Measurements from ENCODE around the gene SLC25A13.
"Not testable (repeated sequence)": the region's sequence is repeated elsewhere in the genome, so short reads cannot be mapped to it uniquely, and the experiment has no call there.

Gene SLC25A13, protein sequence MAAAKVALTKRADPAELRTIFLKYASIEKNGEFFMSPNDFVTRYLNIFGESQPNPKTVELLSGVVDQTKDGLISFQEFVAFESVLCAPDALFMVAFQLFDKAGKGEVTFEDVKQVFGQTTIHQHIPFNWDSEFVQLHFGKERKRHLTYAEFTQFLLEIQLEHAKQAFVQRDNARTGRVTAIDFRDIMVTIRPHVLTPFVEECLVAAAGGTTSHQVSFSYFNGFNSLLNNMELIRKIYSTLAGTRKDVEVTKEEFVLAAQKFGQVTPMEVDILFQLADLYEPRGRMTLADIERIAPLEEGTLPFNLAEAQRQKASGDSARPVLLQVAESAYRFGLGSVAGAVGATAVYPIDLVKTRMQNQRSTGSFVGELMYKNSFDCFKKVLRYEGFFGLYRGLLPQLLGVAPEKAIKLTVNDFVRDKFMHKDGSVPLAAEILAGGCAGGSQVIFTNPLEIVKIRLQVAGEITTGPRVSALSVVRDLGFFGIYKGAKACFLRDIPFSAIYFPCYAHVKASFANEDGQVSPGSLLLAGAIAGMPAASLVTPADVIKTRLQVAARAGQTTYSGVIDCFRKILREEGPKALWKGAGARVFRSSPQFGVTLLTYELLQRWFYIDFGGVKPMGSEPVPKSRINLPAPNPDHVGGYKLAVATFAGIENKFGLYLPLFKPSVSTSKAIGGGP

GRCh38 chr7:96321658-96322372, at the start of gene SLC25A13:
TSS of gene SLC25A13 (minus strand) at chr7:96322098. CDS start at chr7:96321956, 142 bp downstream.
- DNase-seq (ENCODE audit: low read depth), result peak; percentile 26

DNA sequence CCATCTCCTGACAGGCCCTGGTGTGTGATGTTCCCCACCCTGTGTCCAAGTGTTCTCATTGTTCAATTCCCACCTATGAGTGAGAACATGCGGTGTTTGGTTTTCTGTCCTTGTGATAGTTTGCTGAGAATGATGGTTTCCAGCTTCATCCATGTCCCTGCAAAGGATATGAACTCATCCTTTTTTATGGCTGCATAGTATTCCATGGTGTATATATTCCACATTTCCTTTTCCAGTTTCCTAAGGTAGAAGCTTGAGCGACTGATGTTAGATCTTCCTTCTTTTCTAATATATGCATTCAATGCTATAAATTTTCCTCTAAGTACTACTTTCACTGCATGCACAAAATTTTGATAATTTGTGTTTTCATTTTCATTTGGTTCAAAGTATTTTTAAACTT, 44.0 kb upstream of the SLC25A13 start:
- DNase-seq (ENCODE audit: low read depth), result not testable (repeated sequence)

DNA sequence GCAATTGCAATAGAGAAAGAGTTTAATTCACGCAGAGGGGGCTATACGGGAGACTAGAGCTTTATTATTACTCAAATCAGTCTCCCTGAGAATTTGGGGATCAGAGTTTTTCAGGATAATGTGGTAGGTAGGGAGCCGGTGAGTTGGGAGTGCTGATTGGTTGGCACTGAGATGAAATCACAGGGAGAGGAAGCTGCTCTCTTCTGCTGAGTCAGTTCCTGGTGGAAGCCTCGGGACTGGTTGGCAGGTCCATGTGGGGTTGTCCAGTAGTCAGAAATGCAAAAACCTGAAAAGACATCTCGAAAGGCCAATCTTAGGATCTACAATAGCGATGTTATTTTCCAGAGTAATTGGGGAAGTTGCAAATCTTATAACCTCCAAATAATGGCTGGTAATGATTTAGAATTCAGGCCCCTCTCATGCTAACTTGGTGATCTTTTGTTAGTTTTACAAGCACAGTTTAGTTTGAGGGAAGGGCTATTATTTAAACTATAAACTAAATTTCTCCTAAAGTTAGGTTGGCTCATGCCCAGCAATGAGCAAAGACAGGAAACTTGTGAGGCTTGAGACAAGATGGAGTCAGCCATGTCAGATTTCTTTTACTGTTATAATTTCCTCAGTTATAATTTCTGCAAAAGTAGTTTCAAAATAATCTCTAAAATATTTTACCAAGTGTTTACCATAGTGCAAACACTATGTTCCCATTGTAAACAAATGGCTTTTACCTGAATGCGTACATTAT, 39.4 kb upstream of the SLC25A13 start:
- no peak for DNase-seq (ENCODE audit: low read depth)

DNA sequence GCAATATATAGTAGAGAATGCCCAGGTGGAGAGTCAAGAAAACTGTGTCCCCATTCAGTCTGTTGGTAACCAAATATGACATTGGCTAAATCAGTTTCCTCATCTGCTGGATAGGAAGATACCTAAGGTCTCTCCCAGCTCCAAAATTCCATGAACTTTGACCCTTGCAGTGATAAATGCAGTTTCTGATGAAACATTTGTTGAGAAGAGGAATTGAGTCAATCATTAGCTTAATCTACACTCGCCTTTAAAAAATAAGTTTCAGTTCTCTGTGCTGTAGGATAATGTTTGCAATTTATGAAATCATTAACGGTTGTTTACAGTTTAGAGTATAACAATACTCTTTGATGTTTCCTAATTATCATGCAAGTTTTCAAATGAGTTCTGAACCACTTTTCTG, 38.0 kb upstream of the SLC25A13 start:
- no peak for DNase-seq (ENCODE audit: low read depth)

GRCh38 chr7:96358236-96358971, 36.5 kb upstream of the SLC25A13 start:
- DNase-seq (ENCODE audit: low read depth), result not testable (repeated sequence)

GRCh38 chr7:96355990-96356506, 34.1 kb upstream of the SLC25A13 start:
- DNase-seq (ENCODE audit: low read depth), result no peak

DNA sequence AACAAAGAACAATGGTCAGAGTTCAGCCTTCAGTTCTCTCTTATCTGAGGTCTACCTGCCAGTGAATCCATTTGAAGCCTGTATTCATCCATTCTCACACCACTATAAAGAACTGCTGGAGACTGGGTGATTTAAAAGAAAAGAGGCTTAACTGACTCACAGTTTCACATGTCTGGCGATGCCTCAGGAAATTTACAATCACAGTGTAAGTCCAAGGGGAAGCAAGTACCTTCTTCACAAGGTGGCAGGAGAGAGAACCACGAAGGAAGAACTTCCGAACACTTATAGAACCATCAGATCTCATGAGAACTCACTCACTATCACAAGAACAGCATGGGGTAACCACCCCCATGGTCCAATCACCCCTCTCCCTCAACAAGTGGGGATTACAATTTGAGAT, 33.0 kb upstream of the SLC25A13 start:
- no peak for DNase-seq (ENCODE audit: low read depth)

GRCh38 chr7:96349572-96349971, 27.7 kb upstream of the SLC25A13 start:
- no peak for DNase-seq (ENCODE audit: low read depth)

DNA sequence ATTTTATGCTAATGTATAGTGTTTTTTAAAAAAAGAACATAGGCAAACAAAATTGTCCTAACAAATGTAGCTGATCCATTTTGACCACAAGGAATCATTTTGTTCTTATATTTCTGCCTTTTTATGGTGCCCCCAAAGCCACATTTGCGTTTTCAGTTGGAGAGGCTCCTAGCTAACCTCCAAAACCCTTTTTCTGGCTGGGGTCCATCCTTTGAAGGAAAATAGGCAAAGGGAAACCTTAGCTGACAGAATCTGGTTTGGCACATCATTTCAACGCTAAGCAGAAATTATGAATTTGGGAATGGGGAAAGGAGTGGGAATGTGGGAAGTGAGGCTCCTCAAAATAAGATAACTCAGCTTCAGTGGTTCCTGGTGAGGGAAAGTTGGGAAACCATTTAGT, 25.6 kb upstream of the SLC25A13 start:
- DNase-seq (ENCODE audit: low read depth), result no peak

DNA sequence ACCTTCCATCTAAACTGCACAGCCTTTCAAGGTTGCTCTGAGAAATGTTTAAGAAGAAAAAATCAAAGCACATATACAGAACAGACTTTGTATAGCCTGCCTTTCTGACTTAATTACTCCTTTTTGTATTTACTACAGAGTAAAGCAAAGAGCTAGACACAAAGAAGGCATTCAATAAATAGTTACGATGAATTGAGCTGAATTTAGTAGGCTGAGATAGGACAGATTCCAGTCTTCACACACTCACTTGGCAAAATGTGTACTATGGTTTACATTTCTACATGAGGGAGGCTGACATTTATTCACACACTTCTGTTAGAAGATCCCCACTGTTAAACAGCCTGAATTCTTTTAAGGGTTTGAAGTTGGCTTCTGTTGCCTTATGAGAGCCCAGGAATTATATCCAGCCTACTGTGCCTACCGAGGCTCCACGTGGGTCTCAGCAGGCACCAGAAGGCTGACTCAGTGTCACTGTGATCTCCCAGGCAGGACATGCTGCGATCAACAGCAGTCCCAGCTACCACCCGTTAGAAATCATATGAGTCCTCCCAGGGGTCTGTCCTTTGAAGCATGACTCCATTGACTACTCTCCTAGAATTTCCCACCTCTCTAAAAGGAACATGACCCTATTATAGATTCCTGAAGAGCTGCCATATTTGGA, 24.5 kb upstream of the SLC25A13 start:
- no peak for DNase-seq (ENCODE audit: low read depth)

GRCh38 chr7:96344236-96344635, 22.3 kb upstream of the SLC25A13 start:
- DNase-seq (ENCODE audit: low read depth), result no peak

DNA sequence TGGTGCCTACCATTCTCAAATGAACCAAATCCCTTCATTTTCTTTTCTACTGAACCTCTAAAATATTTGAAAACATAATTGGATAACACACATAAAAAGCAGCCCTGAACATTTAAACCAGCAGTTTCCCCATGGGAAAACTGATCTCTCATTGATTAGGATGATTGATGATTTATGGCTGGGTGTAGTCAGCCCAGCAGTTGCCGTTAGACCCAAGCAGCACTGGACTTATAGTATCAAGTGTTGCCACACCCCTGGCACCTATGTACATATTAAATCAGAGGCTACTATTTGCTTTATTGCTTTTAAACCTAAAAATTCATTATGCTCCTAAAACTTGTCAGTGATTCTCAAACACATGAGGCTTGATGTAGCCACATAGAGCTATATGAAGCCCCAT, 20.2 kb upstream of the SLC25A13 start:
- no peak for DNase-seq (ENCODE audit: low read depth)

GRCh38 chr7:96337519-96337918, 15.6 kb upstream of the SLC25A13 start:
- no peak for DNase-seq (ENCODE audit: low read depth)

- DNase-seq (ENCODE audit: low read depth), result no peak
These were observed 10.4 kb upstream of the SLC25A13 start for GRCh38 chr7:96332325-96332724.

- DNase-seq (ENCODE audit: low read depth), result no peak
These were observed 9.9 kb upstream of the SLC25A13 start for GRCh38 chr7:96331775-96332174.

- DNase-seq (ENCODE audit: low read depth), result no peak
These were observed 9.3 kb upstream of the SLC25A13 start for GRCh38 chr7:96331233-96331632.

- no peak for DNase-seq (ENCODE audit: low read depth)
These were observed 8.3 kb upstream of the SLC25A13 start for GRCh38 chr7:96330193-96330592.

DNA sequence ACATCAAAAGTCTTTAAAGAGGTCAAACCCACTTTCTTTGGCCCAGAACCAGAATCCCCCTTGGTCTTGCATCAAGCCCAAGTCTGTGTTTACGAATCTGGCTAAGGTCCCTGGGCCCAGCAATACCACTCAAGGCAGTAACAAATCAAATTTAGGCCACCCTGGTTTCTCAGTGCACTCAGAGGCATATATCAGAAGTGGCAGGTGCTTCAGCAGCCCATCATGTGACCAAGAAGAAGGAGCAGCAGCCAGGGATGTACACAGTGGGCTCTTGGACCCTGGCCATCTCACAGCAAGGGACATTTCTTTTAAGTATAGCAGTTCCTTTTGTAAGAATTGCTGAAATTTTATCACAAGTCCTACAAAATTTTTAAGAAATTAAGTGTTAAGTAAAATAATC, 7.3 kb upstream of the SLC25A13 start:
- no peak for DNase-seq (ENCODE audit: low read depth)

DNA sequence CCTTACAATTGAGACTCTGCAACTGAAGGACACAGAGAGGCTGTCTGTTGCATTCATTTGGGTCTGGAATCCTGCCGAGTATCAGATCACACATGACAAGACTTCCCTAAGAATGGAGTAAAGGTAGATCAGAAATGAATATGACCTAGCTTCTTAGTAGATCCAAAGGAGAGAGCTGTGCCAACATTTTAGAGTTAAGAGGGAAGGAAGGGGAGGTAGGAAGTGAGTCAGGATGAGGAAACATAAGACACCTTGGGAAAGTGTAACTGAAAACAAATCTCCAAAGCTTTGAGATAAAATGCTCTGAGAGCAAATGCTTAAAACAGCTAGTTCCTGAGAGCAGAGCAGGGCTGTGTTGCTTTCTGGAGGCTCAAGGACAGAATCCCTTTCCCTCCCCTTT, 6.1 kb upstream of the SLC25A13 start:
- DNase-seq (ENCODE audit: low read depth), result no peak

DNA sequence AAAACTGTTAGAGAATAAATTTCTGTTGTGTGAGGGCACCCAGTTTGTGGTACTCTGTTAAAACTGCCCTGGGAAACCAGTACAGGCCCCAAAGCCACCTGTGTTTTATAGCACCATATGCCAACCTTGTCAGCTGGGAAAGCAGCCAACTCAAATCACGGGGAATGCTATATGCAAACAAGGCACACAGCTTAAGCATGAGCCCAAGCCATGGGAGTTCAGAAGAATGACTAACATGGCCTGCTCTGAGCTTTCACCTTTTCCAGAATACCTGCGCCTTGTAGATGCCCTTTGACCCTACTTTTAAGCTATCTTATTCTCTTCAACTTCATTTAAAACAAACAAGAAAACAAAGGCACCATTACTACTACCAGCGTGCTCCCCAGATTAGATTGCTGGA, 5.5 kb upstream of the SLC25A13 start:
- DNase-seq (ENCODE audit: low read depth), result no peak

DNA sequence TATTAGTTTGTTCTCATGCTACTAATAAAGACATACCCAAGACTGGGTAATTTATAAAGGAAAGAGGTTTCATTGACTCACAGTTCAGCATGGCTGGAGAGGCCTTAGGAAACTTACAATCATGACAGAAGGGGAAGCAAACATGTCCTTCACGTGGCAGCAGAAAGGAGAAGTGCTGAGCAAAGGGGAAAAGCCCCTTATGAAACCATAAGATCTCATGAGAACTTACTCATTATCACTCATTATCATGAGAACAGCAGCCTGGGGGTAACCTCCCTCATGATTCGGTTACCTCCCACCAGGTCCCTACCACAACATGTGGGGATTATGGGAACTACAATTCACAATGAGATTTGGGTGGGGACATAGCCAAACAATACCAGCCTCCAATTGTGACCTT, 4.9 kb upstream of the SLC25A13 start:
- not testable (repeated sequence) for DNase-seq (ENCODE audit: low read depth)

All from stimulated activated CD8-positive, alpha-beta memory T cell treated with anti-CD3 and anti-CD28 coated beads, Interleukin-7, amount 100 ng/mL, for 24 hours (primary cell).